ENCODE measurements around the gene CDS2.

The CDS2 gene

GRCh38 chr20:5181958-5182357 is 55.1 kb downstream of the CDS2 start:
- peak; percentile 50 for DNase-seq (ENCODE audit: low spot score)

- no peak for DNase-seq (ENCODE audit: low spot score)
Measured at GRCh38 chr20:5182615-5183254, 55.9 kb downstream of the CDS2 start.

- no peak for DNase-seq (ENCODE audit: low spot score)
Measured at GRCh38 chr20:5183731-5184474, 57.1 kb downstream of the CDS2 start.

GRCh38 chr20:5184684-5185083 is 57.9 kb downstream of the CDS2 start:
- DNase-seq (ENCODE audit: low spot score) = no peak

GRCh38 chr20:5187122-5187521 is 60.3 kb downstream of the CDS2 start:
- no peak for DNase-seq (ENCODE audit: low spot score)

GRCh38 chr20:5188736-5189135 is 61.9 kb downstream of the CDS2 start:
- DNase-seq (ENCODE audit: low spot score) = no peak

GRCh38 chr20:5189917-5190316 is 63.1 kb downstream of the CDS2 start:
- no peak for DNase-seq (ENCODE audit: low spot score)

GRCh38 chr20:5190444-5190843 is 63.6 kb downstream of the CDS2 start:
- DNase-seq (ENCODE audit: low spot score) = no peak

GRCh38 chr20:5191829-5192569 is 65.2 kb downstream of the CDS2 start:
- peak; percentile 95 for DNase-seq (ENCODE audit: low spot score)

- DNase-seq (ENCODE audit: low spot score) = no peak
Measured at GRCh38 chr20:5192570-5193431, 66.0 kb downstream of the CDS2 start.

GRCh38 chr20:5195655-5196054 is 68.8 kb downstream of the CDS2 start:
- peak; percentile 91 for DNase-seq (ENCODE audit: low spot score)

- DNase-seq (ENCODE audit: low spot score) = no peak
Measured at GRCh38 chr20:5196149-5196548, 69.3 kb downstream of the CDS2 start.

GRCh38 chr20:5197270-5197827 is 70.5 kb downstream of the CDS2 start:
- no peak for DNase-seq (ENCODE audit: low spot score)

- DNase-seq (ENCODE audit: low spot score) = no peak
Measured at GRCh38 chr20:5197847-5198650, 71.2 kb downstream of the CDS2 start.

GRCh38 chr20:5198651-5198924 is 71.8 kb downstream of the CDS2 start:
- DNase-seq (ENCODE audit: low spot score) = no peak

- DNase-seq (ENCODE audit: low spot score) = no peak
Measured at GRCh38 chr20:5203380-5203779, 76.6 kb downstream of the CDS2 start.

GRCh38 chr20:5205348-5206210 is 78.8 kb downstream of the CDS2 start:
- peak; percentile 90 for DNase-seq (ENCODE audit: low spot score)

GRCh38 chr20:5207138-5207537 is 80.3 kb downstream of the CDS2 start:
- DNase-seq (ENCODE audit: low spot score) = no peak

GRCh38 chr20:5211803-5212714 is 85.3 kb downstream of the CDS2 start:
- DNase-seq (ENCODE audit: low spot score) = no peak
